H1 (cell line): ENCODE results near the gene WDR26. TPM values are rescaled to one million over a fixed set of nuclear protein-coding genes. Genes with fewer than 3 reads are reported as not detected.

Experiments used
- CTCF ChIA-PET: fragments of 300-600 bp; sonication (Branson Sonifier 250); formaldehyde crosslinking; loops from one replicate; lab custom pipeline; 2021; ENCODE audit not compliant: partially characterized antibody; lab: Charles Lee
- POLR2A ChIA-PET: fragments of 300-600 bp; sonication (Branson Sonifier 250); formaldehyde crosslinking; loops from one replicate; lab custom pipeline; 2021; ENCODE audit warnings: inconsistent platforms; ENCODE audit not compliant: partially characterized antibody; lab: Charles Lee
- DNase-seq, 2 experiments: peaks; one replicate each; pipeline versions ENCODE4 v3.0.0 to v3.0.0-alpha.2; 2010 to 2022; ENCODE audit warnings: low spot score in 2 of 2, low read depth in 1 of 2, mixed read lengths in 1 of 2
- FAIRE-seq: peaks from 2 replicates; lab custom pipeline; 2011; peaks lifted over from hg19 to GRCh38; lab: Jason Lieb, UNC
- H2AFZ ChIP-seq: 2 replicates; pipeline ENCODE4 v1.8.1; 2012; ENCODE audit warnings: low read length, inconsistent platforms
- H2AK5ac ChIP-seq: 2 replicates; pipeline ENCODE4 v1.6.1; 2013; ENCODE audit warnings: low read depth, low read length
- H2BK120ac ChIP-seq: replicated peaks from 2 replicates; pipeline ENCODE3; 2013; ENCODE audit warnings: low read depth, low read length, inconsistent platforms
- H2BK12ac ChIP-seq: 2 replicates; pipeline ENCODE4 v1.6.1; 2013; ENCODE audit warnings: low read depth, low read length
- H2BK15ac ChIP-seq: 2 replicates; pipeline ENCODE4 v1.6.1; 2013; ENCODE audit warnings: low read length
- H2BK20ac ChIP-seq: 2 replicates; pipeline ENCODE4 v1.6.1; 2013; ENCODE audit warnings: low read length
- H2BK5ac ChIP-seq: 2 replicates; pipeline ENCODE4 v1.6.1; 2013; ENCODE audit warnings: low read depth, low read length
- H3K14ac ChIP-seq: 2 replicates; pipeline ENCODE4 v1.6.1; 2013; ENCODE audit warnings: inconsistent platforms; ENCODE audit not compliant: insufficient read length
- H3K18ac ChIP-seq: 2 replicates; pipeline ENCODE4 v1.6.1; 2013; ENCODE audit warnings: low read length; ENCODE audit errors: extremely low read depth
- H3K23ac ChIP-seq: 2 replicates; pipeline ENCODE4 v1.6.1; 2013; ENCODE audit warnings: inconsistent platforms; ENCODE audit not compliant: insufficient read length
- H3K23me2 ChIP-seq: 2 replicates; pipeline ENCODE4 v1.6.1; 2013; ENCODE audit warnings: low read depth, low read length
- H3K27ac ChIP-seq: 2 replicates; pipeline ENCODE4 v1.6.1; 2011; ENCODE audit warnings: low read depth, low read length, inconsistent platforms
- H3K27me3 ChIP-seq, 4 experiments: replicated peaks in 1 of 4; 1 replicate in 1 of 4; 2 replicates in 3 of 4; pipeline versions ENCODE4 v1.6.1 to v1.8.1; 2011 to 2013; ENCODE audit warnings: low read length in 3 of 4, mild to moderate bottlenecking in 3 of 4, inconsistent platforms in 2 of 4, mixed read lengths in 2 of 4, moderate library complexity in 1 of 4; ENCODE audit not compliant: control insufficient read depth in 3 of 4, insufficient read depth in 3 of 4; ENCODE audit errors: extremely low read depth in 1 of 4
- H3K36me3 ChIP-seq, 4 experiments: 2 replicates each; pipeline versions ENCODE4 v1.6.1 to v1.8.1; 2011 to 2013; ENCODE audit warnings: mild to moderate bottlenecking in 4 of 4, low read length in 3 of 4, moderate library complexity in 2 of 4, control low read depth in 1 of 4, inconsistent platforms in 1 of 4; ENCODE audit not compliant: insufficient read depth in 4 of 4, control insufficient read depth in 2 of 4
- H3K4ac ChIP-seq: replicated peaks from 2 replicates; pipeline ENCODE3; 2013; ENCODE audit warnings: low read length, low read depth, mixed read lengths, inconsistent platforms; ENCODE audit not compliant: insufficient read length
- H3K4me1 ChIP-seq, 4 experiments: replicated peaks in 1 of 4; 1 replicate in 1 of 4; 2 replicates in 3 of 4; pipeline versions ENCODE4 v1.6.1 to v1.8.1; 2011 to 2013; ENCODE audit warnings: low read length in 3 of 4, inconsistent platforms in 2 of 4, mixed read lengths in 1 of 4; ENCODE audit not compliant: insufficient read depth in 4 of 4, control insufficient read depth in 3 of 4
- H3K4me2 ChIP-seq, 2 experiments: 2 replicates each; pipeline versions ENCODE4 v1.6.1 to v1.8.1; 2011 to 2013; ENCODE audit warnings: low read depth in 2 of 2, low read length in 2 of 2, control low read depth in 1 of 2, inconsistent platforms in 1 of 2, mild to moderate bottlenecking in 1 of 2; ENCODE audit not compliant: insufficient read depth in 1 of 2
- H3K4me3 ChIP-seq, 4 experiments: fragments of 200-600, 300-600 bp in 1 of 4; sonication (generic), shearing (Covaris generic), sonication (Bioruptor Twin) in 1 of 4; 2 replicates each; pipeline versions ENCODE4 v1.5.1 to v1.8.1; 2011 to 2016; ENCODE audit warnings: low read length in 4 of 4, low read depth in 3 of 4, control low read depth in 2 of 4, inconsistent platforms in 2 of 4, mild to moderate bottlenecking in 2 of 4, mixed read lengths in 1 of 4, moderate library complexity in 1 of 4; ENCODE audit not compliant: insufficient read depth in 2 of 4; ENCODE audit errors: extremely low read depth in 1 of 4
- H3K56ac ChIP-seq: replicated peaks from 2 replicates; pipeline ENCODE3; 2013; ENCODE audit warnings: low read depth, mild to moderate bottlenecking, mixed read lengths, low read length, inconsistent platforms; ENCODE audit not compliant: insufficient read length
- H3K79me1 ChIP-seq: 2 replicates; pipeline ENCODE4 v1.6.1; 2013; ENCODE audit warnings: low read depth, low read length, control low read depth
- H3K79me2 ChIP-seq, 2 experiments: 2 replicates each; pipeline versions ENCODE4 v1.6.1 to v1.8.1; 2012 to 2013; ENCODE audit warnings: low read length in 2 of 2, mild to moderate bottlenecking in 2 of 2, inconsistent platforms in 1 of 2; ENCODE audit not compliant: insufficient read depth in 2 of 2, control insufficient read depth in 1 of 2
- H3K9ac ChIP-seq, 4 experiments: replicated peaks in 1 of 4; 1 replicate in 1 of 4; 2 replicates in 3 of 4; pipeline versions ENCODE4 v1.6.1 to v1.8.1; 2011 to 2013; ENCODE audit warnings: low read depth in 3 of 4, low read length in 3 of 4, control low read depth in 2 of 4, mild to moderate bottlenecking in 2 of 4, moderate library complexity in 2 of 4, inconsistent platforms in 1 of 4; ENCODE audit errors: extremely low read depth in 1 of 4
- H3K9me3 ChIP-seq, 2 experiments: 2 replicates each; pipeline versions ENCODE4 v1.6.1 to v1.8.1; 2012 to 2013; ENCODE audit warnings: mild to moderate bottlenecking in 2 of 2, moderate library complexity in 2 of 2, control low read depth in 1 of 2, inconsistent platforms in 1 of 2, low read depth in 1 of 2, low read length in 1 of 2, mixed read lengths in 1 of 2; ENCODE audit not compliant: insufficient read depth in 2 of 2
- H4K20me1 ChIP-seq, 2 experiments: replicated peaks in 1 of 2; 2 replicates each; pipeline versions ENCODE3 to v1.8.1; 2011 to 2013; ENCODE audit warnings: inconsistent platforms in 2 of 2, low read length in 2 of 2, mild to moderate bottlenecking in 1 of 2; ENCODE audit not compliant: insufficient read depth in 2 of 2, control insufficient read depth in 1 of 2
- H4K5ac ChIP-seq: 2 replicates; pipeline ENCODE4 v1.6.1; 2013; ENCODE audit warnings: low read length, low read depth, mixed read lengths, inconsistent platforms; ENCODE audit not compliant: insufficient read length
- H4K8ac ChIP-seq: 2 replicates; pipeline ENCODE4 v1.8.0; 2013; ENCODE audit warnings: mild to moderate bottlenecking, moderate library complexity, low read length, inconsistent platforms; ENCODE audit not compliant: insufficient read depth; ENCODE audit errors: extremely low read depth
- H4K91ac ChIP-seq: replicated peaks from 2 replicates; pipeline ENCODE3; 2013; ENCODE audit warnings: low read length, mixed read lengths, inconsistent platforms; ENCODE audit not compliant: insufficient read length
- CBX8 ChIP-seq: fragments of 300-800, 300-1000 bp; sonication (generic); IDR thresholded peaks from 2 replicates; pipeline ENCODE4 v1.7.1; 2016; ENCODE audit warnings: low read depth, low read length, borderline replicate concordance
- CTBP2 ChIP-seq: IDR thresholded peaks from 2 replicates; pipeline ENCODE4 v1.7.0; 2011; ENCODE audit warnings: borderline replicate concordance, mild to moderate bottlenecking, moderate library complexity, mixed read lengths, low read length; ENCODE audit not compliant: insufficient read depth, insufficient read length
- MAFK ChIP-seq: IDR thresholded peaks from 2 replicates; pipeline ENCODE4 v1.6.1; 2012; ENCODE audit warnings: low read depth, mild to moderate bottlenecking, improper control_type of control experiment, low read length
- PHF8 ChIP-seq: fragments of 200-600 bp; sonication (generic); conservative IDR thresholded peaks from 2 replicates; pipeline ENCODE4 v1.7.1; 2012; ENCODE audit warnings: low read depth, mild to moderate bottlenecking, inconsistent platforms, low read length, moderate library complexity
- RBBP5 ChIP-seq: IDR thresholded peaks from 2 replicates; pipeline ENCODE4 v1.7.1; 2012; ENCODE audit warnings: low read depth, mild to moderate bottlenecking, inconsistent platforms, low read length, moderate library complexity, borderline replicate concordance
- RFX5 ChIP-seq: IDR thresholded peaks from 2 replicates; pipeline ENCODE4 v1.6.1; 2011; ENCODE audit warnings: low read depth, low read length, improper control_type of control experiment, borderline replicate concordance
- SIN3A ChIP-seq, 2 experiments: IDR thresholded peaks in 1 of 2; conservative IDR thresholded peaks in 1 of 2; 2 replicates each; pipeline ENCODE4 v1.6.1; 2011 to 2012; ENCODE audit warnings: low read length in 2 of 2, improper control_type of control experiment in 1 of 2, low read depth in 1 of 2, mild to moderate bottlenecking in 1 of 2
- SIX5 ChIP-seq: IDR thresholded peaks from 2 replicates; pipeline ENCODE4 v1.6.1; 2011; ENCODE audit warnings: mild to moderate bottlenecking, low read depth, low read length
- SP2 ChIP-seq: IDR thresholded peaks from 2 replicates; pipeline ENCODE4 v1.6.1; 2012; ENCODE audit warnings: mild to moderate bottlenecking, low read length, inconsistent platforms
- WGBS, 2 experiments: shearing (Covaris generic) in 1 of 2; methylation state at CpG; one replicate each; pipeline versions ENCODE4 v1.1.6 to v1.1.7; 2013 to 2015; ENCODE audit warnings: low lambda C conversion rate in 2 of 2, mixed read lengths in 2 of 2, inconsistent platforms in 1 of 2, low coverage in 1 of 2, missing lambda C conversion rate in 1 of 2; ENCODE audit not compliant: insufficient replicate concordance in 2 of 2, insufficient coverage in 1 of 2, insufficient read length in 1 of 2; ENCODE audit errors: extremely low coverage in 1 of 2, missing lambda C conversion rate in 1 of 2; 5-methylcytosine and 5-hydroxymethylcytosine counted together
- polyA plus RNA-seq, 7 experiments: library from polyadenylated mRNA; depleted of rRNA in 3 of 7; stranded (reverse) in 5 of 7; unstranded in 2 of 7; fragments of >200 nt in 5 of 7; fragments of 200-250 nt in 2 of 7; gene quantifications; 1 replicate in 5 of 7; 2 replicates in 1 of 7; 4 replicates in 1 of 7; pipeline versions ENCODE4 v1.2.1 to v1.2.3, GENCODE V29; 2011 to 2013; ENCODE audit warnings: missing spikeins in 2 of 7, mixed read lengths in 2 of 7
- total RNA-seq: library from RNA; stranded (reverse); fragmentation: NEBNext Ultra II Directional; extraction: Animal tissue kit (Norgen Biotek cat#: 25700); gene quantifications from 2 replicates; pipeline ENCODE4 v1.2.1, GENCODE V29; 2021

Gene WDR26
- total and polyA plus RNA-seq, 2 of the 8 experiments (the other 6 are each of a cell fraction or from before 2014, with no cell fraction given) = 18.0 to 72.5 TPM

GRCh38 chr1:224448453-224449017 is 13.9 kb upstream of the WDR26 start:
- H2AFZ ChIP-seq = no peak overlapping the region
- no peaks in the 10 kb centered on the region; the same call in 1 of the 2 replicates for H3K79me1 ChIP-seq
- DNase-seq = no peak
- no peak overlapping the region for H3K23ac ChIP-seq
- no peak overlapping the region for H3K27ac ChIP-seq
- H2BK15ac ChIP-seq = no peak overlapping the region
- H3K9ac ChIP-seq = no peak overlapping the region
- no peak overlapping the region for H2BK12ac ChIP-seq
- H2AK5ac ChIP-seq = no peak overlapping the region
- H4K8ac ChIP-seq = no peak overlapping the region
- no peaks in the 10 kb centered on the region for H3K79me2 ChIP-seq
- no peak overlapping the region for H3K4me3 ChIP-seq
- no peaks in the 10 kb centered on the region for H3K9me3 ChIP-seq
- 96% methylated on average over 7 of the region's 8 CpGs; no CpG with 5 or more reads in 1 of the 2 experiments for WGBS, 2 experiments
- H3K14ac ChIP-seq = no peak overlapping the region
- peaks cover 2% of the 10 kb centered on the region in 2 experiments for H4K20me1 ChIP-seq
- H2BK120ac ChIP-seq = no peak overlapping the region
- ChIA-PET POLR2A (interaction anchor here (1.3 to 3.2 kb wide), 4 partner anchors 9 to 107 kb away, joined by 3 to 9 read pairs (median 4); no protein-coding TSS in a partner anchor), CTCF (interaction anchor here (0.7 to 4.1 kb wide), 3 partner anchors 10 to 176 kb away, joined by 3 to 38 read pairs (median 5); no protein-coding TSS in a partner anchor)
- H3K4ac ChIP-seq = no peak overlapping the region
- no peaks in the 10 kb centered on the region; the same call in 1 of the 2 replicates for H3K23me2 ChIP-seq
- no peak overlapping the region for H2BK20ac ChIP-seq
- no peak overlapping the region for H2BK5ac ChIP-seq
- no peaks in the 10 kb centered on the region for H3K4me1 ChIP-seq
- H4K5ac ChIP-seq = no peak overlapping the region
- TF ChIP-seq SIN3A (conservative IDR thresholded peaks at IDR 0.05 in 1 of 2, IDR thresholded peaks at IDR 0.05 in 1 of 2; ENCODE audit: low read depth in 1 of 2, low read length in 2 of 2) = no peak
- no peak for TF ChIP-seq CBX8
- TF ChIP-seq SIX5 = no peak
- no peak for TF ChIP-seq PHF8
- TF ChIP-seq RBBP5 = no peak
- TF ChIP-seq CTBP2 = no peak
- no peak for TF ChIP-seq MAFK
- TF ChIP-seq RFX5 = no peak
- TF ChIP-seq SP2 = no peak
- no peak overlapping the region for H4K91ac ChIP-seq
- H3K4me2 ChIP-seq = no peak overlapping the region
- FAIRE-seq = no peak
- no peak overlapping the region for H3K18ac ChIP-seq
- no peaks in the 10 kb centered on the region for H3K27me3 ChIP-seq
- no peaks in the 10 kb centered on the region for H3K36me3 ChIP-seq
- H3K56ac ChIP-seq = no peak overlapping the region
